GM12875 (cell line): ENCODE measurements around the gene BIN1.

Experiments used
- H3K4me3 ChIP-seq: one replicate; pipeline ENCODE4 v1.5.1; 2011; ENCODE audit warnings: low read depth, low read length, control low read depth
- TF ChIP-seq, protein P1 (sequence below): IDR thresholded peaks from 2 replicates; pipeline ENCODE4 v1.5.1; 2011; ENCODE audit warnings: low read depth, mild to moderate bottlenecking, control low read depth, inconsistent platforms, low read length, moderate library complexity, borderline replicate concordance; ENCODE audit not compliant: insufficient read depth

Gene BIN1

GRCh38 chr2:127146820-127147502 is 40.0 kb upstream of the BIN1 start:
- TF ChIP-seq, protein P1, sequence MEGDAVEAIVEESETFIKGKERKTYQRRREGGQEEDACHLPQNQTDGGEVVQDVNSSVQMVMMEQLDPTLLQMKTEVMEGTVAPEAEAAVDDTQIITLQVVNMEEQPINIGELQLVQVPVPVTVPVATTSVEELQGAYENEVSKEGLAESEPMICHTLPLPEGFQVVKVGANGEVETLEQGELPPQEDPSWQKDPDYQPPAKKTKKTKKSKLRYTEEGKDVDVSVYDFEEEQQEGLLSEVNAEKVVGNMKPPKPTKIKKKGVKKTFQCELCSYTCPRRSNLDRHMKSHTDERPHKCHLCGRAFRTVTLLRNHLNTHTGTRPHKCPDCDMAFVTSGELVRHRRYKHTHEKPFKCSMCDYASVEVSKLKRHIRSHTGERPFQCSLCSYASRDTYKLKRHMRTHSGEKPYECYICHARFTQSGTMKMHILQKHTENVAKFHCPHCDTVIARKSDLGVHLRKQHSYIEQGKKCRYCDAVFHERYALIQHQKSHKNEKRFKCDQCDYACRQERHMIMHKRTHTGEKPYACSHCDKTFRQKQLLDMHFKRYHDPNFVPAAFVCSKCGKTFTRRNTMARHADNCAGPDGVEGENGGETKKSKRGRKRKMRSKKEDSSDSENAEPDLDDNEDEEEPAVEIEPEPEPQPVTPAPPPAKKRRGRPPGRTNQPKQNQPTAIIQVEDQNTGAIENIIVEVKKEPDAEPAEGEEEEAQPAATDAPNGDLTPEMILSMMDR, result no peak
- H3K4me3 ChIP-seq, result no peak overlapping the region

DNA sequence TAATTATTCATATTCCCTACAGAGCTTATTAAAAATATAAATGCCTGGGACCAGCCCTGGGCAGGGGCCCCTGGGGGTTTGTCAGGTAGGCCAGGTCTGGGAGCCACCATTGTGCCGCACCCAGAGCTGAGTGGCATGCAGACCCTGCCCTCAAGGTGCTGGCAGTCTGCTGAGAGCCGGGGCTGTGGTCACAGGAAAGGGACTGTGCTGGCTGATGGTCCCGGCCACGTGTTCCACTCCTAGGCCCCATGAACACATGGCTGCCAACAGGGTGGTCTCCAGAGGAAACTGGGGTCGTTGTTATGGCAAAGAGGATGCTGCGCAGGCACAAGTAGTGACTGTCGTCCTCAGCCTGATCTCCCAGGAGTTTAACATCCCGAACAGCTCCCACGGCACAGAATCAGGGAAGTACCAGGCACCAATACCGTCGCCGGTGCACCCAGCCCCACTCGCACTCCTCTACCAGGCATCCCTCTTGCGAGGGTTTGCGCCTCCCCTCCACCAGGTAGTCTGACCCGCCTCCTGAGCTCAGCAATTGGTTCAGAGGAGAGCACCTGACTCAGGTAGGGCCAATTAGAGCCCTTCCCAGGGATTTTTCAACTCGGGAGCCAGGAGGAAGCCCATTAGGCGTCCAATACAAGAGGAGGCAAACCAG is 39.2 kb upstream of the BIN1 start:
- TF ChIP-seq, protein P1, result no peak

GRCh38 chr2:127145280-127145895 is 38.4 kb upstream of the BIN1 start:
- no peak overlapping the region for H3K4me3 ChIP-seq
- TF ChIP-seq, protein P1, result no peak

More for the DNA sequence above, 39.2 kb upstream of the BIN1 start:
- H3K4me3 ChIP-seq, result no peak overlapping the region

GRCh38 chr2:127143841-127144782 is 37.2 kb upstream of the BIN1 start:
- H3K4me3 ChIP-seq, result no peak overlapping the region
- TF ChIP-seq, protein P1, result no peak

GRCh38 chr2:127142663-127143630 is 36.0 kb upstream of the BIN1 start:
- TF ChIP-seq, protein P1, result no peak
- no peak overlapping the region for H3K4me3 ChIP-seq

- H3K4me3 ChIP-seq, result no peak overlapping the region
- TF ChIP-seq, protein P1, result no peak
These were observed 33.6 kb upstream of the BIN1 start for GRCh38 chr2:127140538-127140937.
